Stimulated activated naive CD8-positive, alpha-beta T cell treated with anti-CD3 and anti-CD28 coated beads, Interleukin-15, amount 100 ng/mL, for 72 hours (primary cell): ENCODE results near the gene C2CD4D.

ENCODE experiments used
- ATAC-seq: fragments of 150-1000 bp; cut with Tn5 transposase; 2 replicates; pipeline ENCODE4 v1.10.0; 2021; ENCODE audit warnings: mild to moderate bottlenecking, moderate library complexity
- DNase-seq, 2 donors: peaks; one replicate each; pipeline ENCODE4 v3.0.0; 2021 to 2022
- H3K27ac Mint-ChIP-seq, 2 donors: one replicate each; pipeline ENCODE4 v1.8.0; 2022; ENCODE audit warnings: mild to moderate bottlenecking in 2 of 2, mixed read lengths in 2 of 2, moderate library complexity in 2 of 2
- H3K27me3 Mint-ChIP-seq: one replicate; pipeline ENCODE4 v1.8.0; 2022; ENCODE audit warnings: mixed read lengths
- H3K4me1 Mint-ChIP-seq: one replicate; pipeline ENCODE4 v1.8.0; 2022; ENCODE audit warnings: mild to moderate bottlenecking, mixed read lengths
- H3K4me3 Mint-ChIP-seq, 2 donors: one replicate each; pipeline ENCODE4 v1.8.0; 2022; ENCODE audit warnings: mild to moderate bottlenecking in 2 of 2, mixed read lengths in 2 of 2, moderate library complexity in 1 of 2
- H3K9me3 Mint-ChIP-seq, 2 donors: one replicate each; pipeline ENCODE4 v1.8.0; 2022; ENCODE audit warnings: mixed read lengths in 2 of 2

Gene C2CD4D

DNA sequence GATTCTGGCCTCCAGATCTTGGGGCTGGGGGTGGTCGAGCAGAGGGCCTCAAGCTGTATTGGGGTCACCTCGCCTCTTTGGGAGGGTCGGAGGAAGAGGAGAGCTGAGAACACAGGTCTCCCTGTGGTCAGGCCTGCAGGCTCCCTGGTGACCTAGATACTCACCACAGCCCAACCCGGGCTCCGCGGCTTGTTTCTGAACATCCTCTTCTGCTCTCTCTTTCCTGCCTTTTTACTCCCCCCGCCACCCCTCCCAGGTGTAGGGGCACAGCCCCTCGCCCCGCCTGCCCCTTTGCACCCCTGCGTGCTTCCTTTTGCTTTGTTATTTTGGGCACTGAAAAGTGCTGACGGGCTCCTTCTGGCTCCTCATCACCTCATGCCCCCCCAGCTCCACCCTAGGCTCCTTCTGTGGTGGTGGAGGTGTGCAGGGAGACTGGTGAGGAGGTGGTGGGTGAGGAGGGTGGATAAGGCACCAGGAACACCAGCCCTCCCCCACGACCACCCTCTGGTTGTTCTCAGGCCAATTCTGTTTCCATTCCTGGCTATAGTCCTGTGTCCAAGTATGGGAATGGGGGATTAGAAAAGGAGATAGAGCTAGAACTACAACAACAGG lies 23.8 kb downstream of the C2CD4D start:
- Mint-ChIP-seq H3K4me1 (peaks cover 44% of the 10 kb centered on the region), H3K27me3 (no peaks in the 10 kb centered on the region), H3K9me3 (no peaks in the 10 kb centered on the region), H3K27ac (peak overlapping the region; percentile 49 to 68), H3K4me3 (no peak overlapping the region)
- no peak for DNase-seq
- peak; percentile 49 for ATAC-seq

DNA sequence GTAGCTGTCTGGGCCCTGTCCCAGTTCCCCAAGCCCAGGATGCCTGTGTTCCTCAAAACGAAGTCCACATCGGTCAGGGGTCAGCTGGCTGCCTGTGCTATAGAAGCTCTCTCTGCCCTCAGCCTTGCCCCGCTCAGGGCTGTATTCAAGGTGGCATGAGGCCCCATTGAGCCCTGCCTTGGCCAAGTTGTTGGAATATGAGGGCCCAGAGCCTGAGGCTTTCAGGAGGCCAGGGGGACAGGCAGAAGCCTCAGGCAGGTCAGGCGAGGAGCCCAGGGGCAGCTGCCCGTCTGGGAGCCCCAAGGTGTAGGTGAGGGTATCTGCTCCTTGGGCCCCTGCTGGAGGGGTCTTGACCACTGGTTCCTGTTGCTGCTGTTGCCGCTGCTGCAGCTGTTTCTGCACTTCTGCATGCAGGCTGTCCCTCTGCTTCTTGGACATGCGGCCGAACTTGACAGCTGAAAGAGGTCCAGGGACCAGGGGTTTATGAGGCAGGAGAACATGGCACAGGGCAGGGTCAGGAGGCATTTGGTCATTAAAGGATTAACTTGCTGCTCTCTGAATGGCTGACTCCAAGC lies 24.6 kb downstream of the C2CD4D start:
- H3K4me3 Mint-ChIP-seq, result no peak overlapping the region

DNA sequence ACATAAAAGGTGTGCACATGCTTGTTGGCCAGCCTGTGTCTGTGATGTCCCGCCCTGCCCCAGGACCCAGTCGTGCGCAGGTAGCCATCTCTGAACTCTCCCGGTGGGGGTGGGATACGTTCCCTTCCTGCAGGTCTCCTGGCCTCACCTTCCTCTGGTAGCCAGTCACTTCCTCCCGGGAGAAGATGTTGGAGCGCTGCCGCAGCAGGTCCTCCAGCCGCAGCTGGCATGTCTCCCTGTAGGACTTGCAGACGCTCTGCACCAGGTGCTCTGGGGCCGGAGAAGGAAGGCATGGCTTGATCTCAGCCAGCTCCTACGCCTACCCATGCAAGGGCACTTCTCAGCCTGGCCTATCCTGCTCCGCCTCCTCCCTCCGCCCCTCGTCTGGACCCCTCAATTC lies 25.2 kb downstream of the C2CD4D start:
- Mint-ChIP-seq H3K4me1 (peaks cover 31% of the 10 kb centered on the region), H3K27me3 (no peaks in the 10 kb centered on the region), H3K27ac (no peak overlapping the region), H3K4me3 (no peak overlapping the region), H3K9me3 (no peaks in the 10 kb centered on the region)
- ATAC-seq (no peak), DNase-seq (no peak)

More for the DNA sequence above, 24.6 kb downstream of the C2CD4D start:
- DNase-seq (no peak), ATAC-seq (no peak)
- Mint-ChIP-seq H3K27me3 (no peaks in the 10 kb centered on the region), H3K27ac (no peak overlapping the region), H3K9me3 (no peaks in the 10 kb centered on the region), H3K4me1 (peaks cover 37% of the 10 kb centered on the region)

DNA sequence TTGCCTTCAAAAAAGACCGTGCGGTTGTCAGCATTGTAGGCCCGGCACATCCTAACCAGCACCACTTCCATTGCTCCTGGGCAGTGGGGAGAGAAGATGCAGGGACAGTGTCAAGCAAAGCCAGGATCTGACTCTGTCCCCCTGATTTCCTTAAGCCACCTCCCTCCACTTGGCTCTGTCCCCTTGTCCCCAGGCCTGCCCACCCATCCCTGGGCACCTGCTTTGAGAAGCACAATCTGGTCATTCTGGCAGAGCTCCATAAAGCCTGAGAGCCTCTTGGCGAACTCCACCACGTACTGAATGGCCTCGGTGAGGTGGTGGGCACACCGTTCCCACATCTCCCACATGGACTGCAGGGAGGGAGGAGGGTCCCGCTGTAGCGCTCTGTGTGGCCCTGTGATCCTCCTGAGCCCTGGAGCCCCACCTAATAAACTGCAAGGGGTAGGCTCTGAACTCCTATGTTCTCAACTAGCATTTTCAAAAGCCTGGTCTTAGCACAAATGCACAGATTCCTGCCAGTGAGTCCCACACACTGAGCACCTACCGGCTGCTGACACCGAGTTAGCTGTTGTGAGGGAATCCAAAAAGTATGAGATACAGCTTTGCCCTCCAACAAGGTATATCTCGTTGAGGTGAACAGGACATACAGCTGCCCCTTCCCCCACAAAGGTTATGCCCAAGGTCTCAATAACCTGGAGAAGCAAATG lies 26.2 kb downstream of the C2CD4D start:
- Mint-ChIP-seq H3K4me3 (no peak overlapping the region), H3K4me1 (peaks cover 31% of the 10 kb centered on the region), H3K27me3 (no peaks in the 10 kb centered on the region), H3K27ac (no peak overlapping the region), H3K9me3 (no peaks in the 10 kb centered on the region)
- ATAC-seq (no peak), DNase-seq (no peak)

DNA sequence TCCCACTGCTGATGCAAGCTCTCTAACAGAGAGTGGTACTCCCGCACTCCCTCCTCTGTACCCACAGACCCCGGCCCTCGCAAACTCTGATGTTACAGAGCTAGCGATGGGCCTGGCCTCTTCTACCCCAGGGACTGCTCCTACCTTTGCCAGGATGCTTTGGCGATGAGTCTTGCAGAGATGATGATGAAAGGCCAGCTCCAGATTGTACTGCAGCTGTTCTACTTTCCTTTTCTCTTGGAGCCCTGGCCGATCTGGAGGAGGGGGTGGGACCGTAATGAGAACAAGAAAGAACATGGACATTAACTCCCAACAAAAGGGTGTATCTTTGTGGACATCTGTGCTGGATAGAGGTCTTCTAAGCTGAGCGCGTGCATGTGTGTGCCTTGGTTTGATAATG lies 28.4 kb downstream of the C2CD4D start:
- DNase-seq (no peak), ATAC-seq (no peak)
- Mint-ChIP-seq H3K9me3 (no peaks in the 10 kb centered on the region), H3K27me3 (no peaks in the 10 kb centered on the region), H3K27ac (peak overlapping the region in 1 of 2 donors; percentile 14), H3K4me3 (no peak overlapping the region), H3K4me1 (peaks cover 17% of the 10 kb centered on the region)

DNA sequence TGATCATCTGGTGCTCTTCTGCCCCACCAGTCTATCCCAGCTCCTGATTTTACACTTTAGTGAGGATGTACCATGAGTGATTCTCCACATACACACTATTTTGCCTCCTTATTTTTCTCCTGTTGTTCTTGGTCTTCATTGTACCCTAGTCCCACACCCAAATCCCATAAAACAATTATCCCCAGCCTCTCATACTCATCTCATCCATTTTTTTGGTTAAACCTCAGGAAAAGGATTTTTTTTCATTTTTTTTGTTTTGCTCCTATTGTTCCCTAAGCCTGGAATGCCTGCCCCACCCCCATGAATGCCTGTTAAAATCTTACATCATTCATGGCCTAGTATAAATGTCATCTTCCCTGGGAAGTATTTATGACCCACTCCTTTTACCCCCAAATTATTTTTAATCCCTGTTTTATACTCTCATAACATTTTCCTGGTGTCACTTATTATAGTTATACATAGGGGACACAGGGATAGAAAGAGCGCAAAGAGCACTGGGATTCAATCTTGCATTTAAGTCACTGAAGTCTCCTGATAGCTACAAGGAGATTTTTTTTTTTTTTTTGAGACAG lies 29.5 kb downstream of the C2CD4D start:
- Mint-ChIP-seq H3K9me3 (no peaks in the 10 kb centered on the region), H3K27ac (peak overlapping the region in 1 of 2 donors; percentile 6), H3K4me1 (peaks cover 6% of the 10 kb centered on the region), H3K4me3 (no peak overlapping the region), H3K27me3 (no peaks in the 10 kb centered on the region)
- DNase-seq (no peak), ATAC-seq (no peak)

DNA sequence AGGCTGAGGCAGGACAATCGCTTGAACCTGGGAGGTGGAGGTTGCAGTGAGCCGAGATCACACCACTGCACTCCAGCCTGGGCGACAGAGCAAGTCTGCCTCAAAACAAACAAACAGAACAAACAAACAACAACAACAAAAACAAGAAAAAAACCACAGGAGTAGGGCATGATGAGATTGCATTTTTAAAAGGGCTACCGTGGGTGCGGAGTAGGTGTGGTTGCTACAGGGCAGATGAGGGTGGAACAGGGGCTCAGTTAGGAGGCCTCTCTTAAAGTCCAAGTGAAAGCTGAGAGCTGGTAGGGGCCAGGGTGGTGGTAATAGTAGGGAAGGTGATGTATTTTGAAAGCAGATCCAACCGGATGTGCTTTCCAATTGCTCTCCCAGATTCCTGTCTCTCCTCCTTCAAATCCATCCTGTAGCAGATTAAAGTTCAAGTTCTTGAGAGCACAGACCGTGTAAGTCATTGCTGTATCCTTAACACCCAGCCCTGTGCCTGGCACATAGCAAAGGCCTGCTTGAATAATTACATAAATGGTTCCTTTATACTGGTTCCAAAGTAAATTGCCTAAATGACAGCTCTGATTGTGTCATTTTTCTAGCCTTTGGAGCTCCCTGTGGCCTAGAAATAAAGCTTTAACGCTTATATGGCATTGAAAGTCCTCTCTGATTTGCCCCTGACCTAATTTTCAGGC lies 30.2 kb downstream of the C2CD4D start:
- no peak overlapping the region for H3K27ac Mint-ChIP-seq
- H3K4me3 Mint-ChIP-seq, result no peak overlapping the region
- DNase-seq (no peak), ATAC-seq (no peak)
- H3K9me3 Mint-ChIP-seq, result no peaks in the 10 kb centered on the region
- no peaks in the 10 kb centered on the region for H3K4me1 Mint-ChIP-seq
- H3K27me3 Mint-ChIP-seq, result no peaks in the 10 kb centered on the region

DNA sequence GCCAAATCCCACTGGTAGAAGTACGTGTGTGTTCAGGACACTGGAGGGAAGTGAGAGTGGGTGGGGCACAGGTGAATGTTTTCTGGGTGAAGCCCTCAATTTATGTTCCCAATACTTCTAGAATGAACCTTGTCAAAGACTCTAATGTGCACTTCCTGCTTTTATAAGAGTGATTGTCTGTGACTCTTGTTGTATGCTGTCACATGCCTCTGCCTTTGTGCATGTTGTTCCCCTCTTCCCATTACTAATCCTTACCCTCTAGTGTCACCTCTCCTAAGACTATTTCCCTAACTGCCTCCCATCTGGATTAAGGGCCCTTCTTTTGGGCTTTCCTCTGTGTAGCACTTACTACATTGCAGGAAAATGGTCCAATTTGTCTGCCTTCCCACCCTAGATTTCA lies 31.9 kb downstream of the C2CD4D start:
- no peak overlapping the region for H3K27ac Mint-ChIP-seq
- H3K9me3 Mint-ChIP-seq, result no peaks in the 10 kb centered on the region
- no peaks in the 10 kb centered on the region for H3K4me1 Mint-ChIP-seq
- no peaks in the 10 kb centered on the region for H3K27me3 Mint-ChIP-seq
- no peak for DNase-seq
- no peak overlapping the region for H3K4me3 Mint-ChIP-seq
- no peak for ATAC-seq

DNA sequence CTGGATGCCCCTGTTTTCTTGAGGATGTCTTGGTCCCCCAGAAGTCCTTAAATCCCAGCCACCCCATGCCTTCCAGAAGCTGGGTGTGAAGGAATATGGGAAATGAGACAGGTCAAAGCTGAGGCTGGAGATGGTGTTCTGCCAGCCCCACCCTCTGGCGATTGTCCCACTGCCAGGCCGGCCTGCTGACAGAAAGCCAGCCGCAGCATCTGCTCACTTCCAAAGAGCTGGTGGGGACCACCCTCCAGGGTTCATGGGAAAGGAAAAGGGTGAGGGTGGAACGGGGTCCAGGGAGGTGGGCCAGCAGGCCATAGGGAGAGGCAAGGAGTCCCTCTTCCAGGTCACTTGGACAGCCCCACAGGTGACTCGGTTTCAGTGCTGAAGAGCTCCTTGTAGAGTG lies 32.5 kb downstream of the C2CD4D start:
- no peaks in the 10 kb centered on the region for H3K4me1 Mint-ChIP-seq
- H3K27ac Mint-ChIP-seq, result no peak overlapping the region
- no peak for ATAC-seq
- no peaks in the 10 kb centered on the region for H3K27me3 Mint-ChIP-seq
- no peak for DNase-seq
- H3K9me3 Mint-ChIP-seq, result no peaks in the 10 kb centered on the region
- no peak overlapping the region for H3K4me3 Mint-ChIP-seq

DNA sequence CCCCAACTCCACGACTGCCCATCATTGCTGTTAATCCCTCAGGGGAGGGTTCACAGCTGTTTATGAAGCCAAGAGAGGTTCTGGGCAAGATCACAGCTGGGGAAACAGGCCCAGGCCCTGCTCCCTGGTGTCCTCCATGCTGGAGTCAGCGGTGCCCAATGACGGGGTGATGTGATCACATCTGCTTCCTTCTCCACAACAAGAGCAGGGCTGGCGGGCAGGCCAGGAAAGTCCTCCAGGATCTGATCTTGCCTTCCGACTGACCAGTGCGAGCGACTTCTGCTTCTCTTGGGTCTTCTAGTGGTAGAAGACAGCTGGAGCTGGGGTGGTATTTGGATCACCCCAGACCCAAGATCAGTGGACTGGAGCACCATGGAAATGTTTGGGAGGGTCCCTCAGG lies 33.5 kb downstream of the C2CD4D start:
- Mint-ChIP-seq H3K27ac (no peak overlapping the region), H3K9me3 (no peaks in the 10 kb centered on the region), H3K27me3 (no peaks in the 10 kb centered on the region), H3K4me3 (no peak overlapping the region), H3K4me1 (no peaks in the 10 kb centered on the region)
- no peak for ATAC-seq
- no peak for DNase-seq

DNA sequence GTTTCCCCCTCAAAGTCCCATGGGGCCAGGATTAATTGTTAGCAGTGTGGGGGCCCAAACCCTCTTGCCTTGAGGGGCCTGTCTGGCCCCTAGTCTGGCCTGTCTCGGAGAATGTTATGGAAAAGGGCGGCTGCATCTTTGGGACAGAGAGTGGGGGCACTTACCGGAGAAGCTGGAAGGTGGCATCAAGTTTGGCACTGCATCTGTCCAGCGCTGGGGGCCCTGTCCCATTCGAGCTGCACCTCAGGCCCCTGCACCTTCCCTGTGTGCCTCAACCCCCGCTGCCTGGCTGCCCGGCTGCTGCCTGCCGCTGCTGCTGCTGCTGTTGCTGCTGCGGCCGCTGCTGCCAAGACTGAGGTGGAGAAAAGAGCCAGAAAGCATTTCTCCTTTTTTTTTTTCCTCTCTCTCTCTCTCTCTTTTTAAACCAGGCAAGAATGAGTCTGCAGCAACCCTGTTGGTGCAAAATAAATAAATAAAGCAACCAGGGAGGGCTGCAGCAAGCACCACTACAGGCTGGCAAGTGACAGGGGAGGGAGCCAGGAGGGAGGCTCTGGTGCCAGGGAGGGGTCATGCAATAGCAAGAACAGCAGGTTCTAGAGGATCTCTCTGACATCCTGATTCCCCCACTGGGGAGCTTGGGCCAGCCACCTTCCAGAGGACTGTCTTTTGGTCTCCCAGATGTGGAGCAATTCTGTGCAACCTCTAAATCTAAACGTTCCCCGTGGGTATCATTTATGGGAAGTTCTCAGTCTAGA lies 34.4 kb downstream of the C2CD4D start, which contains the start of gene LINGO4:
Gene LINGO4 (minus strand): TSS at position 354 of the 755 bp plus-strand sequence. CDS start 2,715 bp downstream, outside the sequence.
- H3K4me1 Mint-ChIP-seq, result peaks cover 6% of the 10 kb centered on the region
- no peak for ATAC-seq
- H3K9me3 Mint-ChIP-seq, result no peaks in the 10 kb centered on the region
- no peak within 1 kb of the TSS for H3K4me3 Mint-ChIP-seq
- H3K27ac Mint-ChIP-seq, result peak within 1 kb of the TSS in 1 of 2 donors; percentile 41
- no peak for DNase-seq
- H3K27me3 Mint-ChIP-seq, result no peaks in the 10 kb centered on the region

DNA sequence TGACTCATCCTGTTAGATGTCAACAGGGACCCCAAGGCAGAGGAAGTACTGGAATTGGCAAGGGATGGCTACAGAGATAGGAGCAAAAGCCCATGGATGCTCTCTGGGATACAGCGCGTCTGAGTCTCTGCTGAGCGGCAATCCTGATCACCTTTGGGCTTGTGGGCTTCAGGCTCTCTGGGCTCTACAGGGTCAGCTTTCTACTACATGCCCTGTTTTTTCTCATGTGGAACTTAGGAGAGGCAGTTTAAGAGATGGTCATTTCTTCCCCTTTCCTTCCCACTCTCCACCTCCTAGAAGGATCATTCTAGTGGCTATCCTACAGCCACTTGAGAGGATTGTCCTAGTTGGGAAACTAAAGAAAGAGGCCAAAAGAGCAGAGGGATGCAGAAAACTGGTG lies 35.7 kb downstream of the C2CD4D start:
- peaks cover 7% of the 10 kb centered on the region for H3K27me3 Mint-ChIP-seq
- H3K9me3 Mint-ChIP-seq, result no peaks in the 10 kb centered on the region
- no peak for DNase-seq
- ATAC-seq, result no peak
- H3K4me3 Mint-ChIP-seq, result no peak overlapping the region
- H3K27ac Mint-ChIP-seq, result peak overlapping the region in 1 of 2 donors; percentile 86
- H3K4me1 Mint-ChIP-seq, result peaks cover 11% of the 10 kb centered on the region

DNA sequence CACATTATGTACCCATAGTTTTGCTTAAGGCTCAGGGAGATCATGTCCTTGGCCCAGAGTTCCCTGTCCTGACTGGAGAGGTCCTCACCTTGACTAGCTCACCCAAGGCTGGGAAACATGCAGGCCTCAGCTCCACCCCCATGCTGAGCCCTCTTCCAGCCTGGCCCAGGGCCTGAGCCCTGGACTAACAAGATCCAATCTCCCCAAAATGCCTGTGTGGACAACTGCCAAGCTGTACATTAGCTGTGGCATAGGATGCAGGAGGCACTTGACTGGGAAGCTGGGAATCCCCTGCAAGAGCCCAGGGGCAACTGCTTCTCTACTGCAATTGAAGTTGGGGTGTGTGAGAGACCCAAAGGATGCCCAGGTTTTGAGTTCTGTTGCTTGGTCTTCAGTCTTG lies 36.5 kb downstream of the C2CD4D start:
- Mint-ChIP-seq H3K4me3 (no peak overlapping the region), H3K27ac (peak overlapping the region in 1 of 2 donors; percentile 86), H3K4me1 (peaks cover 11% of the 10 kb centered on the region), H3K9me3 (no peaks in the 10 kb centered on the region), H3K27me3 (peaks cover 7% of the 10 kb centered on the region)
- no peak for DNase-seq
- no peak for ATAC-seq

DNA sequence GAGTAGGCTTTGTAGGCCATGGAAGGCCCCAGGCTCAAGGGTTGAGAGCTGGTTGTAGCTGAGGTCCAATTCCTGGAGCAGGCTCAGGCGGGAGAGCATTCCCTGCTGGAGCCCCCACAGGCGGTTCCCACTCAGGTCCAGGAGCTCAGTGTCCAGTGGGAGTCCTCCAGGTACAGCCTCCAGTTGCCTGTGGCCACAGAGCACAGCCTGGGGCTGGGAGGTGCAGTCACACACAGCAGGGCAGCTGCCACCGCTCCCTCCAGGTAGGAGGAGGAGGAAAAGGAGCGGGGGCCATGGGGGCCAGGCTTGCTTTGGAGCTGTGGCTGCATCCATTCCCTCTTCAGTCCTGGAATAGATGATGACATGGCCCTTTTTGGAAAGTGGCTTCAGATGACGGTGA lies 37.2 kb downstream of the C2CD4D start:
- DNase-seq, result no peak
- Mint-ChIP-seq H3K27me3 (peaks cover 7% of the 10 kb centered on the region), H3K27ac (no peak overlapping the region), H3K9me3 (no peaks in the 10 kb centered on the region), H3K4me3 (no peak overlapping the region), H3K4me1 (peaks cover 11% of the 10 kb centered on the region)
- no peak for ATAC-seq

DNA sequence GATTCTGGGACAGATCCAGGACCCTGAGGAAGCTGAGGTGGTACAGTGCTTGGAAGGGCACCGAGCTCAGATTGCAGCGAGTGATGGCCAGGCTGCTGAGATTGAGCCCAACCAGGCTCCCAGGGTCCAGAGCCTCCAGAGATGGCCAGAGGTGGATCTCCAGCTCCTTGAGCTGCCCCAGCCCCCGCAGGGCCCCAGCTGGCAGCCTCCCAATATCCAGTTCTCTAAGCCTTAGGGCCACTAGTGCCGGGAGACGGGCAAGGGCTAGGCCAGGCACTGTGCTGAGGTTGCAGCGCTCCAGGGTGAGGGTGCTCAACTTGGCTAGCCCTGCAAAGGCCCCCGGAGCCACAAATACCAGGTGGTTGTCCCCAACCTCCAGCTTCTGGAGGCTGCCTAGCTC lies 37.8 kb downstream of the C2CD4D start:
- peaks cover 7% of the 10 kb centered on the region for H3K27me3 Mint-ChIP-seq
- no peak overlapping the region for H3K4me3 Mint-ChIP-seq
- no peak overlapping the region for H3K27ac Mint-ChIP-seq
- H3K9me3 Mint-ChIP-seq, result no peaks in the 10 kb centered on the region
- DNase-seq, result no peak
- no peak for ATAC-seq
- H3K4me1 Mint-ChIP-seq, result peaks cover 11% of the 10 kb centered on the region
